Activated CD8-positive, alpha-beta memory T cell treated with anti-CD3 and anti-CD28 coated beads, Interleukin-2, amount 50 U/mL, for 48 hours (primary cell): ENCODE measurements around the gene ACACA.

ENCODE experiments used
- DNase-seq: peaks from one replicate; pipeline ENCODE4 v3.0.0-alpha.2; 2020

Gene ACACA

DNA sequence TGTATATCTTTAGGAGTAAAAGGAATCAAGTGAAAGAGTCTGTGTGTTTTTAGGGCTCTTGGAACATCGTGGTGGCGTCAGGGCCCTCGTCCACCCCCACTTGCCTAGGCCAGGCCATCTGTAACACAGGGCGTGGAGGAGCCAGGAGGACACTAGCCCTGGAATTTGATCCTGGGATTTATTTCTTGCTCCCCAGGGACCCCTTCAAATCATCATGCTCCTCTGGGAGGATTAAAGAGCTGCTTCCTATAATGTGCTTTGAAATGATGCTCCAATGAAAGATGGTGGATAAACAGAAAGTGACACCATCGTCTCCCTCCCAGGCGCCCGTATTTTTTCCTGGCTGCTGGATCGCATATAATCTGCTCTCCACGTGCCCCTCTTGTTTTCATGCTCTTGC lies 344.6 kb downstream of the ACACA start:
- no peak for DNase-seq

- DNase-seq, result no peak
Observed at GRCh38 chr17:37060928-37061327, 345.7 kb downstream of the ACACA start.

DNA sequence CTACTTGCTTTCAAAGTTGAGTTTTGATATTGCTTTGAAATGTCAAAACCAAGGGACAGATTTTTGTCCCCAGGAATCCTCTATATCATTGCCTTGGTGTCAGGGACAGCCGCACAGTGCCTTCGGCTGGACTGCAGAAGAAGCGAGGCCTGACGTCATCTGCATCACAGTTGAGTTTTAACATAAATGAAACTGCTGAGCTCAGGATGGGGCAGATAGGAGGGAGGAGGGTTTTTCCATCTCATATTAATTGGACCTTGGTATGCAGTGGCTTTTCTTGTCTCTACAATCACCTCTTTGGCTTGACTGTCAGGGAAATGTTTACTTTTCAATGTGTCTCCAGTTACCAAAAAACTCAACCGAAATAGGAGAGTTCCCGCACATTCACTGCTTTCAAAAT lies 346.5 kb downstream of the ACACA start:
- DNase-seq, result no peak

GRCh38 chr17:37059493-37059892 lies 347.1 kb downstream of the ACACA start:
- no peak for DNase-seq

DNA sequence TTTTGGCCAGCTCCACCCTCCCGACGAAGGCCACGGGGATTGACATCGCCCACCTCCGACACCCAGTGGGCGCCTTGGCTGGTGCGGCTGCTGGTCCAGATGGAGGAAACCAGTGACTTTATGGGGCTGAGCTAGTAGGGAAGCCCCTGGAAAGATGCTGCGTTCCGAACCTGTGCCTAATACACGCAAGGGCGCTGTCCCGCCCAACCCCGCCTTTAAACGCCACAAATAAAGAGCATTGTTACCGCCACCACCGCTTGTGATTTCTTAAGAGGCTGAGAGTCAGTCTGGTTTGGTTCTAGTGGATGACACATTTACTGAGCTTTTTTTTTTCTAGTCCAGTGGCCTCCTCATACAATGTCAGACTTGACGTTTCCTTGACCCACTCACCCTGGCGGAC lies 350.0 kb downstream of the ACACA start:
- no peak for DNase-seq

DNA sequence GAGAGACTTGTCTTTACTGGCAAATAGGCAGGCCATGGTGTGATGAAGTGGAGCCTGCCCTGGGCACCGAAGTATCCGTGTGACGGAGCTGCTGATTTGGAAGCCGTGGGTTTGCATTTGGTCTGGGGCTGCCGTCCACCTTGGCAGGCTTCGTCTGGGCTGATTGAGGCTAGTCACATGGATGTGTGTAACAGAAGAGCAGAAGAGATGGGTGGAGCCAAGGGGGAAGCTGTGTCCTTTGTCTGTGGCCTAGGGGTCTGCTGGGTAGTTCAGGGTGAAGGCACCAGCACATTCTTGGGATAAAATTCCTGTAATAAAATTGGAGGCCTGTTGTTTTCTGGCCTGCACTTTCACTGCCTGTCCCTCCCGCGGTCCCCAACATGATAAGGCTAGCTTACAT lies 351.7 kb downstream of the ACACA start:
- DNase-seq, result no peak

- no peak for DNase-seq
Observed at GRCh38 chr17:37052450-37052849, 354.2 kb downstream of the ACACA start.

DNA sequence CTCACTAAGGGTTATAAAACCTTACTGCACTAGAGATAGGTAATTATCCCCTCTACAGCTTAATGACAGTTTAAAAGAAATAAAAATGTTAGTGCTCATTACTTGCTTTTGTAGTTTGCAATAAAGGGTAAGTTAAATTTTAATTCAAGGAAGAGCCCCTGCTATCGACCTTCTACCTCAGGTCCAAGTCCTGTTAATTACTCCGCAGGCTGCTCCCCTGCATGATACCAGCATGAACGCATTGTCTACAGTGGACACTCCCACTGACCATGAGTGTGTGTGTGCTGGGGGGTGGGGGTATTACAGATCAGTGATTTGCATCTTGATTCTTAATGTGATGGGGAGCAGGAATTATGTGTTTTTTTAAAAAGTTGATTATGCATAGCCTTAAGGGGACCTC lies 354.8 kb downstream of the ACACA start:
- no peak for DNase-seq

DNA sequence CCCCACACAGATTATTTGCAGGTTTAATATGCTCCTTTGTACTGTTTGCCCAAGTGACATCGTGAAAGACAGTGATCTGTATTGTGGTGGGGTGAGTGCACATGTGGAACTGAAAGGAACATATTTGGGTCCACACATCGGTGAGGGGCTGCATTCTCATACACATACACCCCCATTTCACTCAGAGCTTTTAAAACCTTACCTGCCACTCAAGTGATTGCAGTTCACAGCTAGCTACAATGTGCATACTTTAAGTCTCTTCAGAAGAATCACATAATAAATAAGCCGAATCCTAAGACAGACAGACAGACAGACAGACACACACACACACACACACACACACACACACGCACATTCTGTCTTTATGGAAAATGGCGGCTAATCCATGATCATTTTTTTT lies 355.3 kb downstream of the ACACA start:
- no peak for DNase-seq

DNA sequence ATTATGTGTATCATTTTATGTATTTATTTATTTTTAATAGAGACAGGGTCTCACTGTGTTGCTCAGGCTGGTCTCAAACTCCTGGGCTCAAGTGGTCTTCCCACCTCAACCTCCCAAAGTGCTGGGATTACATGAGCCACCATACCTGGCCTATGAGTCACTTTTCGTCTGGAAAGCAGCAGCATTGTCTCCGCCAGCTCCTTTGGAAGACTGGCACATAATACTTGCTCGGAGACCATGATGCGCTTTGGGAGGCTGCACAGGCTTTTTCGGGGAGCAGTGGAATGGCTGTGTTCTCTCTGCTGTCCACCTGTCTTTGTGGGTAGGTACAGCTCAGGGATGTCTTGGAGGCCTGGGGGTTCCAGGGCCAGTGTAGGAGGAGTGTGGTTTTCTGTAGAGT lies 355.7 kb downstream of the ACACA start:
- no peak for DNase-seq

- no peak for DNase-seq
Observed at GRCh38 chr17:37048811-37049210, 357.8 kb downstream of the ACACA start.

DNA sequence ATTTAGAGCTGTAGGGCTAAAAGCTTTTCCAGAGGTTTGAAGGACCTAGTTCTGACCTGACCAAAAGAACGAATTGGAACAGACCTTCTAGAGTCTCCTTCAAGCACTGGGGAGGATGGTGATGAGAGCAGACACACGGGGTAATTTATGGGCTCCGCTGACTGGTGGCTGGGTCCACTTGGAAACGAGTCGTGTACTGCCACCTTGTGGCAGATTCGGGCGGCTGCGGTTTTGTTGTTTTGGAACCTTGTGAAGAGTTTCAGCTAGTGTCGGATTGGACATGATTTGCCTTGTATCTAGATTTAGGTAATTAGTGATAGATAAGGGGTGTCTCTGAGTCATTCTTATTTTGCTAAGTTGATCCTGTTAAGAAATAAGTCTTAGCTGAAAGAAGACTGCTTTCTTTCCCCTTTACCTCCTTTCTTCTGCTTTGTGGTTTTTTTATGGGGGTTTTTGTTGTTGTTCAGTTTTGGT lies 359.0 kb downstream of the ACACA start:
- peak; percentile 90 for DNase-seq

DNA sequence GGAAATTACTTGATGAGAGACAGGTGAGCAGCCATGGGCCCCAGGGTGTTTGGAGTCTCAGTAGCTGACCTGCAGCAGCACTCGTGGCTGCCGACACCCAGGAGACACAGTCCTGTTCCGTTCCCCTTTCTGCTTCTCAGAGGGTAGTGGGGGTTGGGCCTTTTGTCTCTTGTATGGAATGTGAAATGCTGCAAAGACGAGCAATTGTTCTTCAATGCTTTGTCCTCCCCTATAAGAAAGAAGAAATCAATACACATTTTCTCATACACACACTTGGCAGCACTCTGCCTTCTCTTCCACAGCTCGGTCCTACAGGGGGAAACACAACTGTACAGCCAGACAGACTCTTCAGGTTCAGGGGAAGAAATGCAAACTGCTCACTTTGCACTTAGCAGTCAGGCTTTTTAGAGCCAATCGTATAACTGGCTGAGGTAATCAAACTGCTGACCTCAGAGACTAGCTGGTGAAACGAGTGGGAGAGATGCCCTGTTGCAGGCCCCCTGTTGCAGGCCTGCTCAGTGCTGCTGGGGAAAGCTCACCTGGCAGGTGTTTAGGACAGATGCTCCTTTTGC lies 361.2 kb downstream of the ACACA start:
- DNase-seq, result no peak

DNA sequence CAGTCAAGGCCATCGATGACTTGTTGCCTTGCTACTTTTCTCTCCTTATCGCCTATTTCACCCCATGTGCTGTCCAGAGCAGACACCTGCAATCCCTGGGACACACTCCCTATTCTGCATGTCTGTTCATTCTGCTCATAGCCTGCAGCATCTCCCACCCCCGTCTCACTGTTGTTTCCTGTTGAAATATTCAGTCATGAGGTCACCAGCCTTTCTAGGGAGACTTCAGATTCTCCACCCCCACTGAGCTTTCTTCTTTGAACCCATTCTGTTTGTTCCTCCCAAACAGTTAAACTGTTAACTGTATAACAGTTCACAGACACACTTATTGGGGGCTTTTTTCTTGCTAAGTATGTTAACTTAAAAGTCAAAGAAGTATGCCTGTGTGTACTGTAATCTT lies 363.4 kb downstream of the ACACA start:
- no peak for DNase-seq

DNA sequence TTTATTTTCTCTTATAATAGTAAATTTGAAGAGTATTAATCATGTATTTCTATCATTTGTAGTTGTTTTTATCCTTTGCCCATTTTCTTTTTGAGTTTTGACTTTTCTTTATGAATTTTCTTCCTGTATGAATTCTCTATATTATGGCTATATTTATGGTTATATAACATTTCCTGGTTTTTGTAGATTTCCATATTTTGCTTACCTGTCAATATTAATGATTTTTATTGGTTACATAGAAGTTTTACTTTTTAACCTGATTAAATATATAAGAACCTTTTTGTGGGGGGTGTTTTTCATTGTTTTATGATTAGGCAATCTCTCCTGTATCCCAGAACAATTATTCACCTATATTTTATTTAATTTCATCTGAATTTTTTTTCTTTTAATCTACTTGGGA lies 364.7 kb downstream of the ACACA start:
- DNase-seq, result no peak

DNA sequence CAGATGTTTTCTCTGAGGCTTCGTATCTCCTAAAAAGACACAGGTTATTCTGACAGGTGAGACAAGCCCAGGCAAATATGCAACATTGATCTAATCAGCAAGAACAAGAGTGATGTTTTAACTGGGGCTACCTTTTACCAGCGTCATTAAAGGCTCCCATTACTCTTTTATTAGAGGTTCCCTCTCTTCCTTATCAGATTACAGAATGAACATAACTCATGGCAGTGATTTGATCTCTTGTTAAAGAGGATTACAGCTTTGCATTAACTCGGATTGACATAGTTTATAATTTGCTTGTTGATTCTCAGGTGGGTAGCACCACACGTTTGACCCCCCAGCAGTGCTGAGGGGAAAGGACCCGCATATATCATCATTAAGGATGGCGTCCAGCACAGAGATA lies 367.4 kb downstream of the ACACA start:
- no peak for DNase-seq

- no peak for DNase-seq
Observed at GRCh38 chr17:37037590-37038155, 369.0 kb downstream of the ACACA start.
